ENCODE data around the gene CFB.
"Not testable (repeated sequence)": the region's sequence is repeated elsewhere in the genome, so short reads cannot be mapped to it uniquely, and the experiment has no call there.

DNA sequence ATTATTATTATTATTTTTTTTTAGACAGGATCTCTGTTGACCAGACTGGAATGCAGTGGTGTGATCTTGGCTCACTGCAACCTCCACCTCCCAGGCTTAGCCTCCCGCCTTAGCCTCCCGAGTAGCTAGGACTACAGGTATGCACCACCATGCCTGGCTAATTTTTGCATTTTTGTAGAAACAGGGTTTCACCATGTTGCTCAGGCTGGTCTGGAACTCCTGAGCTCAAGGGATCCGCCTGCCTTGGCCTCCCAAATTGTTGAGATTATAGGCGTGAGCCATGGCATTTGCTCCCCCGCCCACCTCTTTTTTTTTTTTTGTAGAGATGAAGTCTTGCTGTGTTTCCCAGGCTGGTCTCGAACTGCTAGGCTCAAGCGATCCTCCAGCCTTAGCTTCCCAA lies 36.6 kb upstream of the CFB start:
- TF ChIP-seq, protein P1, sequence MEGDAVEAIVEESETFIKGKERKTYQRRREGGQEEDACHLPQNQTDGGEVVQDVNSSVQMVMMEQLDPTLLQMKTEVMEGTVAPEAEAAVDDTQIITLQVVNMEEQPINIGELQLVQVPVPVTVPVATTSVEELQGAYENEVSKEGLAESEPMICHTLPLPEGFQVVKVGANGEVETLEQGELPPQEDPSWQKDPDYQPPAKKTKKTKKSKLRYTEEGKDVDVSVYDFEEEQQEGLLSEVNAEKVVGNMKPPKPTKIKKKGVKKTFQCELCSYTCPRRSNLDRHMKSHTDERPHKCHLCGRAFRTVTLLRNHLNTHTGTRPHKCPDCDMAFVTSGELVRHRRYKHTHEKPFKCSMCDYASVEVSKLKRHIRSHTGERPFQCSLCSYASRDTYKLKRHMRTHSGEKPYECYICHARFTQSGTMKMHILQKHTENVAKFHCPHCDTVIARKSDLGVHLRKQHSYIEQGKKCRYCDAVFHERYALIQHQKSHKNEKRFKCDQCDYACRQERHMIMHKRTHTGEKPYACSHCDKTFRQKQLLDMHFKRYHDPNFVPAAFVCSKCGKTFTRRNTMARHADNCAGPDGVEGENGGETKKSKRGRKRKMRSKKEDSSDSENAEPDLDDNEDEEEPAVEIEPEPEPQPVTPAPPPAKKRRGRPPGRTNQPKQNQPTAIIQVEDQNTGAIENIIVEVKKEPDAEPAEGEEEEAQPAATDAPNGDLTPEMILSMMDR (conservative IDR thresholded peaks at IDR 0.05; ENCODE audit: low read depth, low read length), result not testable (repeated sequence)
- TF ChIP-seq EZH2 (IDR thresholded peaks at IDR 0.05; ENCODE audit: borderline replicate concordance, low read depth, low read length, poor library complexity, severe bottlenecking), result not testable (repeated sequence)

Measured in A673 (cell line).